GM06990 (cell line): ENCODE results near the gene C2CD3.

Experiments used
- DNase-seq: peaks from one replicate; pipeline ENCODE4 v3.0.0-alpha.2; 2011; ENCODE audit not compliant: insufficient read length; ENCODE audit errors: extremely low read depth
- H3K27me3 ChIP-seq: replicated peaks from 2 replicates; pipeline ENCODE4 v1.6.0; 2011; ENCODE audit warnings: low read length; ENCODE audit not compliant: control insufficient read depth, insufficient read depth
- H3K36me3 ChIP-seq: 2 replicates; pipeline ENCODE4 v1.5.1; 2011; ENCODE audit warnings: low read length; ENCODE audit not compliant: control insufficient read depth, insufficient read depth
- H3K4me3 ChIP-seq: replicated peaks from 2 replicates; pipeline ENCODE4 v1.5.1; 2011; ENCODE audit warnings: low read depth, mild to moderate bottlenecking, control low read depth, low read length
- TF ChIP-seq, protein P1 (sequence below): IDR thresholded peaks from 2 replicates; pipeline ENCODE4 v1.5.1; 2011; ENCODE audit warnings: low read length, control low read depth, mild to moderate bottlenecking, inconsistent platforms; ENCODE audit not compliant: insufficient read depth, poor library complexity, severe bottlenecking

The C2CD3 gene

DNA sequence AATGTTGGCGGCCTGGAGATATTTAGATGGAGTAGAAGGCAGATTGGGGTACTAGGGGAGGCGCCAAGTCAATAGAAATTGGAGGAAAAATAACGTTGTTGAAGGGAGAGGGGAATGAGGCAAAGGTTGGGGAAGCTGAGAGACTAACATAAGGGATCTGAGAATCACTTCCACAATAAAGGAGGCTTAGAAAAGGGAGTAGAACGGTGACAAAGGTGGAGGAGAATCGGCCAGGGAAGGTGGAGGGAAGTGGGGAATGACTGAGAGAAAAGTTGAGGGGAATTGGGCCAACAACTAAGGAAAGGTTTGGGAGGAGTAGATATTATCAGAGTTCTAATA lies 797 bp upstream of the C2CD3 start:
- Histone ChIP-seq H3K4me3 (peak overlapping the region; percentile 77), H3K27me3 (no peaks in the 10 kb centered on the region), H3K36me3 (no peaks in the 10 kb centered on the region)
- TF ChIP-seq, protein P1, sequence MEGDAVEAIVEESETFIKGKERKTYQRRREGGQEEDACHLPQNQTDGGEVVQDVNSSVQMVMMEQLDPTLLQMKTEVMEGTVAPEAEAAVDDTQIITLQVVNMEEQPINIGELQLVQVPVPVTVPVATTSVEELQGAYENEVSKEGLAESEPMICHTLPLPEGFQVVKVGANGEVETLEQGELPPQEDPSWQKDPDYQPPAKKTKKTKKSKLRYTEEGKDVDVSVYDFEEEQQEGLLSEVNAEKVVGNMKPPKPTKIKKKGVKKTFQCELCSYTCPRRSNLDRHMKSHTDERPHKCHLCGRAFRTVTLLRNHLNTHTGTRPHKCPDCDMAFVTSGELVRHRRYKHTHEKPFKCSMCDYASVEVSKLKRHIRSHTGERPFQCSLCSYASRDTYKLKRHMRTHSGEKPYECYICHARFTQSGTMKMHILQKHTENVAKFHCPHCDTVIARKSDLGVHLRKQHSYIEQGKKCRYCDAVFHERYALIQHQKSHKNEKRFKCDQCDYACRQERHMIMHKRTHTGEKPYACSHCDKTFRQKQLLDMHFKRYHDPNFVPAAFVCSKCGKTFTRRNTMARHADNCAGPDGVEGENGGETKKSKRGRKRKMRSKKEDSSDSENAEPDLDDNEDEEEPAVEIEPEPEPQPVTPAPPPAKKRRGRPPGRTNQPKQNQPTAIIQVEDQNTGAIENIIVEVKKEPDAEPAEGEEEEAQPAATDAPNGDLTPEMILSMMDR: no peak
- no peak for DNase-seq

DNA sequence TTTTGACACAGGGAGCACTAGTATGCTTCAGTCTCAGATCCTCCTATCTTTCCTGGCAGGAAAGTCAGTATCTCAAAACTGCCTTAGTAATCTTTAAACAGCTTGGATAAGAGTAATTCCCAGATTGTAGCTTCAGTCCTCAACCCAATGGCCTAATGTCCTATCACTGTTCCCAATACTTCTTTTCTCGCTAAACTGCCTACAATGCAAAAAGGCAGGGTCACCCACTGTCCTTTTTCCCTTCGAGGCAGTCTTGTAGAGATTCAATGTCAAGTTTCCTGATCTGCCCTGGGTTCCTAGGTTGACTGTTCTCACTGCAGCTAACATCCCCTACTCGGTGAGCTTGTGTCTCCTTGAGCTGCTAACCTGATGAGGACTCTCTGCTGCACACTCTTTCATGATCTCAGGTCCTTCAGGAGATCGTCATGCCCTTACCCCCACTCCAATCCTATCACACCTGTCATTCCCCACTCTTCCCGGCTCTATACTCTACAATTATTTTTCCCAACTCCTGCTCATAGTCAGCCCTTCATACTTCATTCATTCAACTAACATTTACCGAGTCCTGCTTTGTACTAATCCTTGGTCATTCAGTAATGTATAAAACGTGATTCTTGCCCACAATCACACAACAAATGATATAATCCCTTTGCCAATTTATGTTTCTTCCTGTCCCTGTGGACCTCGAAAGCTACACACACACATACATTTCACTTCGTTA lies 904 bp downstream of the C2CD3 start:
- DNase-seq: no peak
- TF ChIP-seq, protein P1: no peak
- H3K36me3 ChIP-seq: no peaks in the 10 kb centered on the region
- no peaks in the 10 kb centered on the region for H3K27me3 ChIP-seq
- peak overlapping the region; percentile 77 for H3K4me3 ChIP-seq

DNA sequence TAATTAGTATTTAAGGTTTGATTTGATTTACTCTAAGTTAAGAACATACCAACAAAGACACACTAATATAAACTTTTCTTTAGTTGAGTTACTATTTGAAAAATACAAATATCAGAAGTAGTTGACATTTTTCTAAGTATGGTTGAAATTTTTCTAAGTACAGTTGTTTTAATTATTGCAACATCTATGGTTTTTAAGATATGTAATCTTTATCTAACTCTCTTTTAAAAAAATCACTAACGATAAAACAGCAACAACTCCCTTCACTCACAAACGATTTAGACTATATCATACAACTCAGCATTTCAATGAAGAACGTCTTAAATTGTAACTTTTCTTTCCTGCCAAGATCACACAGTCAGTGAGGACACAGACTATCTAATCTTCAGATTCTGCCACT lies 2.0 kb downstream of the C2CD3 start:
- DNase-seq: no peak
- H3K27me3 ChIP-seq: no peaks in the 10 kb centered on the region
- no peak overlapping the region for H3K4me3 ChIP-seq
- H3K36me3 ChIP-seq: peaks cover 2% of the 10 kb centered on the region; the same call in 1 of the 2 replicates
- TF ChIP-seq, protein P1: no peak

DNA sequence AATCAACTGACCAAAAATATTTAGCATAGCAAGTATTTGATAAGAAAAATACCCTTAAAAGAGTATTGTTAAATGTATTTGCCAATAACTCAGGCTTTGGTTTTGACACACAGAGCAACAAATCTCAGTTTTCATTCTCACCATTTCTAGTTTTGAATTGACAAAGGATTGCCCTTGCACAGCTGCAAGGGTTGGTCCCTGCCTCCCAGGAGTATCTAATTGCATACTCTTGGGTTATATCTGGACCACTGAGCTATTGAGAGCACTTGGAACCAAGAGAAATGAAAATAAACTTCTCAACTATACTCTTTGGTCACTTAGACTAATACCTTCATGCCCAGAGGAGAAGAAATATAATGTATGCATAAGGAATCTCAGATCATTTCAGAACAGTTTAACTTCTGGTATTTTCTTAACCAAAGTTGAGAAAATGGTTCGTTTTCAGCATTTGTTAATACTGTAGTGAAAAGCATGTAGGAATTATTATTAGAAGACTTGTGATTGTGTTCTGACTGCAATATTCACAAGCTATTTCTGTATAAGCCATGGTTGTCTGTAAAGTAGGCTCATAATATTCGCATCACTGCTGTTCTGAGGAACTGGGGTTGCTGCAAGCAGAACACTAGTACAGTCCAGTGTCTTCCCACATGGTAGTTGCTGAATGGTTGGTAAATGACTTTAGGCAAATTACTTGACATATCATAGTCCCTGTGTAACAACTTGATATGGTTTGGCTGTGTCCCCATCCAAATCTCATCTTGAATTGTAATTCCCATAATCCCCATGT lies 7.9 kb downstream of the C2CD3 start:
- Histone ChIP-seq H3K27me3 (no peaks in the 10 kb centered on the region), H3K36me3 (peaks cover 2% of the 10 kb centered on the region; the same call in 1 of the 2 replicates), H3K4me3 (no peak overlapping the region)
- TF ChIP-seq, protein P1: no peak
- peak; percentile 8 for DNase-seq

DNA sequence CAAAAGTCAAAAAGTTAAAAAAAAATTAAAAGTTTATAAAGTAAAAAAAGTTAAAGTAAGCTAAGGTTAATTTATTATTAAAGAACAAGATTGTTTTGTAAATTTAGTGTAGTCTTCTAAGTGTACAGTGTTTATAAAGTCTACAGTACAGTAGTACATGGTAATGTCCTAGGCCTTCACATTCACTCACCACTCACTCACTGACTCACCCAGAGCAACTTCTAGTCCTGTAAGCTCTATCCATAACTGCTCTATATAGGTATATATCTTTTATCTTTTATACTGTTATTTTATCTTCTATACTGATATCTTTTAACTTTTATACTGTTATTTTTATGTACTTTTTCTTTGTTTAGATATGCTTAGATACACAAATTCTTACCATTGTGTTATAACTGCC lies 11.2 kb downstream of the C2CD3 start:
- TF ChIP-seq, protein P1: no peak
- Histone ChIP-seq H3K36me3 (peaks cover under 1% of the 10 kb centered on the region), H3K4me3 (no peak overlapping the region), H3K27me3 (no peaks in the 10 kb centered on the region)
- DNase-seq: no peak
